Liver (tissue), 9 donors: Measurements from ENCODE around the gene SURF2. TPM values are rescaled to one million over a fixed set of nuclear protein-coding genes. Genes with fewer than 3 reads are reported as not detected.
A peak's percentile ranks its signal among the peaks of the same experiment; 100 is the strongest.
"Not testable (repeated sequence)": the region's sequence is repeated elsewhere in the genome, so short reads cannot be mapped to it uniquely, and the experiment has no call there.

Experiments used
- DNase-seq: peaks from one replicate; pipeline ENCODE4 v3.0.0-alpha.2; 2017; ENCODE audit warnings: low spot score
- H3K27ac ChIP-seq, 2 donors: one replicate each; pipeline ENCODE4 v1.7.0; 2013; ENCODE audit warnings: inconsistent platforms in 2 of 2, low read length in 2 of 2, control low read depth in 1 of 2, low read depth in 1 of 2, mild to moderate bottlenecking in 1 of 2
- H3K27me3 ChIP-seq, 4 donors: one replicate each; pipeline versions ENCODE4 v1.6.1 to v1.7.0; 2013; ENCODE audit warnings: low read length in 3 of 4, inconsistent platforms in 1 of 4, mild to moderate bottlenecking in 1 of 4, moderate library complexity in 1 of 4; ENCODE audit not compliant: control insufficient read depth in 4 of 4, insufficient read depth in 4 of 4
- H3K36me3 ChIP-seq, 4 donors: one replicate each; pipeline versions ENCODE4 v1.6.1 to v1.7.0; 2013; ENCODE audit warnings: low read length in 3 of 4, mild to moderate bottlenecking in 3 of 4, low read depth in 1 of 4, moderate library complexity in 1 of 4; ENCODE audit not compliant: control insufficient read depth in 4 of 4, insufficient read depth in 3 of 4
- H3K4me1 ChIP-seq, 4 donors: one replicate each; pipeline versions ENCODE4 v1.6.1 to v1.7.0; 2013; ENCODE audit warnings: low read length in 3 of 4, mild to moderate bottlenecking in 3 of 4, moderate library complexity in 1 of 4; ENCODE audit not compliant: control insufficient read depth in 4 of 4, insufficient read depth in 4 of 4
- H3K4me3 ChIP-seq, 3 donors: one replicate each; pipeline versions ENCODE4 v1.6.1 to v1.7.0; 2013; ENCODE audit warnings: low read length in 3 of 3, control low read depth in 1 of 3, low read depth in 1 of 3, mild to moderate bottlenecking in 1 of 3
- H3K9ac ChIP-seq, 2 donors: one replicate each; pipeline ENCODE4 v1.7.0; 2013; ENCODE audit warnings: low read length in 2 of 2, mild to moderate bottlenecking in 2 of 2, moderate library complexity in 2 of 2, control low read depth in 1 of 2, low read depth in 1 of 2
- H3K9me3 ChIP-seq, 4 donors: one replicate each; pipeline versions ENCODE4 v1.6.1 to v1.7.0; 2013; ENCODE audit warnings: low read length in 3 of 4; ENCODE audit not compliant: control insufficient read depth in 4 of 4
- EGR1 ChIP-seq, 2 donors: IDR thresholded peaks; 2 replicates each; pipeline ENCODE4 v1.6.1; 2016 to 2018; ENCODE audit warnings: antibody characterized with exemption in 2 of 2, low read depth in 2 of 2
- FOXA1 ChIP-seq: IDR thresholded peaks from 2 replicates; pipeline ENCODE4 v1.6.1; 2016; ENCODE audit warnings: antibody characterized with exemption
- FOXA2 ChIP-seq: IDR thresholded peaks from 2 replicates; pipeline ENCODE4 v1.6.1; 2016; ENCODE audit warnings: antibody characterized with exemption
- GABPA ChIP-seq, 2 donors: IDR thresholded peaks in 1 of 2; conservative IDR thresholded peaks in 1 of 2; 2 replicates each; pipeline ENCODE4 v1.6.1; 2016; ENCODE audit warnings: antibody characterized with exemption in 2 of 2, mild to moderate bottlenecking in 1 of 2, moderate library complexity in 1 of 2
- HNF4A ChIP-seq, 2 donors: conservative IDR thresholded peaks; 2 replicates each; pipeline ENCODE4 v1.6.1; 2016; ENCODE audit warnings: antibody characterized with exemption in 2 of 2, mild to moderate bottlenecking in 2 of 2
- HNF4G ChIP-seq: IDR thresholded peaks from 2 replicates; pipeline ENCODE4 v1.6.1; 2016; ENCODE audit warnings: antibody characterized with exemption
- JUND ChIP-seq, 2 donors: IDR thresholded peaks; 2 replicates each; pipeline ENCODE4 v1.6.1; 2016; ENCODE audit warnings: antibody characterized with exemption in 2 of 2
- NR2F2 ChIP-seq: IDR thresholded peaks from 2 replicates; pipeline ENCODE4 v1.6.1; 2016; ENCODE audit warnings: antibody characterized with exemption
- RAD21 ChIP-seq, 2 donors: IDR thresholded peaks; 2 replicates each; pipeline ENCODE4 v1.6.1; 2016; ENCODE audit warnings: antibody characterized with exemption in 2 of 2, mild to moderate bottlenecking in 2 of 2
- RXRA ChIP-seq, 2 donors: IDR thresholded peaks; 2 replicates each; pipeline ENCODE4 v1.6.1; 2017 to 2018; ENCODE audit warnings: antibody characterized with exemption in 2 of 2, mild to moderate bottlenecking in 1 of 2
- SP1 ChIP-seq: IDR thresholded peaks from 2 replicates; pipeline ENCODE4 v1.6.1; 2018; ENCODE audit warnings: antibody characterized with exemption, mild to moderate bottlenecking
- TAF1 ChIP-seq: conservative IDR thresholded peaks from 2 replicates; pipeline ENCODE4 v1.6.1; 2016; ENCODE audit warnings: antibody characterized with exemption, mild to moderate bottlenecking
- YY1 ChIP-seq: IDR thresholded peaks from 2 replicates; pipeline ENCODE4 v1.6.1; 2016; ENCODE audit warnings: antibody characterized with exemption, mild to moderate bottlenecking
- WGBS: extraction: QIAGEN DNeasy Blood & Tissue Kit; methylation state at CpG from one replicate; pipeline ENCODE4 v1.1.7; 2013; 5-methylcytosine and 5-hydroxymethylcytosine counted together
- polyA plus RNA-seq, 2 donors: library from polyadenylated mRNA; stranded (reverse) in 1 of 2; unstranded in 1 of 2; fragments of 200-250 nt in 1 of 2; fragments of >200 nt in 1 of 2; fragmentation: Nextera tagmentation in 1 of 2; extraction: Ambion mirVana in 1 of 2; gene quantifications; one replicate each; pipeline versions ENCODE4 v1.2.1 to v1.2.3, GENCODE V29; 2013 to 2015
- total RNA-seq, 2 donors: library from RNA; depleted of rRNA; stranded (reverse); fragments of >200 nt; gene quantifications; one replicate each; pipeline ENCODE4 v1.2.3, GENCODE V29; 2014
- TF ChIP-seq, protein P1 (sequence below): IDR thresholded peaks from 2 replicates; pipeline ENCODE4 v1.6.1; 2016; ENCODE audit warnings: antibody characterized with exemption
- TF ChIP-seq, protein P2 (sequence below): fragments of 150-350 bp; IDR thresholded peaks from 2 replicates; pipeline ENCODE4 v1.5.1; 2017; ENCODE audit warnings: improper control_type of control experiment, low read depth, low read length; ENCODE audit not compliant: missing input control
- TF ChIP-seq, protein P3 (sequence below): IDR thresholded peaks from 2 replicates; pipeline ENCODE4 v1.6.1; 2016; ENCODE audit warnings: antibody characterized with exemption
- TF ChIP-seq, protein P4 (sequence below): IDR thresholded peaks from 2 replicates; pipeline ENCODE4 v1.6.1; 2016; ENCODE audit warnings: antibody characterized with exemption, mild to moderate bottlenecking
- TF ChIP-seq, protein P5 (sequence below): IDR thresholded peaks from 2 replicates; pipeline ENCODE4 v1.6.1; 2016; ENCODE audit warnings: antibody characterized with exemption
- donor health status: healthy.
- donor health status: healthy.
- donor health status: healthy.
- donor health status: healthy.
- donor health status: healthy.

Gene SURF2
- total and polyA plus RNA-seq, 4 donors: 6.0 to 15.8 (median 13.7) TPM

DNA sequence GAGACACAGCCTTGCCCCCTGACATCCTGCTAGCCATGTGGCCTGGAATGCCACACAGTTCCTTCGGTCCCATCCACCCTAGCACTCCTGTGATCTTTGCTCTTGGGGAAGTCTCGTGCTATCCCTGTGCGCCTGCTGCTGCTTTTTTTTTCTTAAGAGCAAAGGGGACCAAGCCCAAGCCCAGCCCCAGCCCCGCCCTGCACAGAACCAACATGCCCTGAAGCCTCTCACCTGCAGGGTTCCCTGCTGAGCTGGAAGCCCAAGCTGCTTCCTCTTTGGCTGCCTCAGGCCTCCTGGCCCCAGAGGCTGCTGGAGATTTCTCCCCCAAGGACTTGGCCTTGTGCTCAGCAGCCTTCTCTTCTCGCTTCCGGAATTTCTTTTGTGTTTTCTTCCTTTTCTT, 22.2 kb upstream of the SURF2 start:
- H3K9me3 ChIP-seq: no peaks in the 10 kb centered on the region
- peaks cover 20 to 42% (median 30%) of the 10 kb centered on the region in 4 donors for H3K36me3 ChIP-seq
- TF ChIP-seq JUND (IDR thresholded peaks at IDR 0.05) (no peak), RAD21 (IDR thresholded peaks at IDR 0.05) (no peak), YY1 (no peak)
- H3K27me3 ChIP-seq: no peaks in the 10 kb centered on the region
- WGBS: 87% methylated on average over 6 of the region's 6 CpGs
- H3K4me3 ChIP-seq: no peak overlapping the region
- H3K4me1 ChIP-seq: peaks cover 0 to 26% (median 13%) of the 10 kb centered on the region in 4 donors
- no peak overlapping the region for H3K9ac ChIP-seq
- H3K27ac ChIP-seq: no peak overlapping the region
- no peak for DNase-seq

DNA sequence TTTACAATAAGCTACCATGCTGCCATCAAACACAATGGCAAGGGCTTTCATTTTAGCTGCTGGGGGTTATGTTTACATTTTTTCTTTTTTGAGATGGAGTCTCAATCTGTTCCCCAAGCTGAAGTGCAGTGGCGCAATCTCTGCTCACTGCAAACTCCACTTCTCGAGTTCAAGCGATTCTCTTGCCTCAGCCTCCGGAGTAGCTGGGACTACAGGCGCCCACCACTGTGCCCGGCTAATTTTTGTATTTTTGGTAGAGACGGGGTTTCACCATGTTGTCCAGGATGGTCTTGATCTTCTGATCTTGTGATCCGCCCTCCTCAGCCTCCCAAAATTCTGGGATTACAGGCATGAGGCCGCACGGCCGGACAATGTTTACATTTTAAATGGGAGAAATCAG, 21.5 kb upstream of the SURF2 start:
- Histone ChIP-seq H3K4me3 (peak overlapping the region in 2 of 3 donors; percentile 67 to 85), H3K36me3 (peaks cover 20 to 47% (median 33%) of the 10 kb centered on the region in 4 donors), H3K9ac (peak overlapping the region in 1 of 2 donors; percentile 53), H3K4me1 (peaks cover 0 to 26% (median 13%) of the 10 kb centered on the region in 4 donors)
- not testable (repeated sequence) for H3K27me3 ChIP-seq, H3K9me3 ChIP-seq, DNase-seq, H3K27ac ChIP-seq
- WGBS: 75% methylated on average over 11 of the region's 11 CpGs

DNA sequence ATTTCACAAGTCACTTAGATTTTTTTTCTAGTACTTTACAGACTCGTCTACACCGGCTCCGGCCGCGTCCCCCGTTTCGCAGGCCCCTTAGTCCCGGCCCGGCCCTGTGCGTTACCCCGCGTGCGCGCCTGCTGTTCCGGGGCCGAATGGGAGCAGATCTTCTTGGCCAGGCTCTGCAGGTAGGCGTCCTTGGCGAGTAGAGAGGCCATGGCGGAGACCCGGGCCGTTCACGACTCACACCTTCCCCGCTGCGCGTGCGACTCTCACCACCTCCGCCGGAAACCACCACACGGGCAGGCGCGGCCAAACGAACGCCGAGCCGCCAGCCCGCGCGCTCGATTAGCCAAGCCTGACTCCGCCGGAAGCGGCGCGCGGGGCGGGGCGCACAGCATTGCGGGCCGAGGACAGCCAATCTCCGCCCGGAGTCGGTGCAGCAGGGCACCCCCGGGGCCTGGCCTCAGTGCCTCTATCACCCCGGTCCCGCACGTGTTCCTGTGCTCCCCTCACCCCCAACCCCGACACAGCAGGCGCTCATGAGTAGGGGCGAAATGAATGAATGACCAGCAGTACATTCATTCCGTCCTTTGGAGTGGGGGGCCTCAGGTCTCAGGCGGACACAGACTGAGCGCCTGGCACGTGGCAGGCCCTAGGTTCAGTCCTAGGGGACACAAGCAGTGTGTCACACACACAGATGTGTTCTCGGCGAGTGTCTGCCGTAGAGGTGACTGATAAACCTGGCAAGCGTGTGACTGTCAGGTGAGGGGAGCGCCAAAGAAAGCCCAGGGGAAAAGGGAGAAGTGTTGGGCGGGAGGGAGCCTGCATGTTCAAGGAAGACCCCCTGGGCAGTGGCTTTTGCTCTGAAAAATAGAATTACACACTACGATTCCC, 20.2 kb upstream of the SURF2 start, which contains the start of gene SURF6:
SURF6 (minus strand) TSS at position 265 of the 888 bp plus-strand sequence; CDS start at position 209, 56 bp downstream.
- peak within 1 kb of the TSS; percentile 53 to 72 for H3K9ac ChIP-seq
- no peaks in the 10 kb centered on the region for H3K9me3 ChIP-seq
- peaks cover 0 to 26% (median 15%) of the 10 kb centered on the region in 4 donors for H3K4me1 ChIP-seq
- H3K36me3 ChIP-seq: peaks cover 19 to 45% (median 27%) of the 10 kb centered on the region in 4 donors
- peak within 1 kb of the TSS; percentile 26 to 75 for H3K27ac ChIP-seq
- WGBS: 6% methylated on average over 70 of the region's 70 CpGs
- peak; percentile 92 for DNase-seq
- H3K27me3 ChIP-seq: no peaks in the 10 kb centered on the region
- TF ChIP-seq GABPA (IDR thresholded peaks at IDR 0.05 in 1 of 2, conservative IDR thresholded peaks at IDR 0.05 in 1 of 2): peak; percentile 65 to 94
- peak in 1 of 2 donors; percentile 10 for TF ChIP-seq HNF4A (conservative IDR thresholded peaks at IDR 0.05)
- TF ChIP-seq, protein P1, sequence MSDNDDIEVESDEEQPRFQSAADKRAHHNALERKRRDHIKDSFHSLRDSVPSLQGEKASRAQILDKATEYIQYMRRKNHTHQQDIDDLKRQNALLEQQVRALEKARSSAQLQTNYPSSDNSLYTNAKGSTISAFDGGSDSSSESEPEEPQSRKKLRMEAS: peak; percentile 56
- TF ChIP-seq, protein P2, sequence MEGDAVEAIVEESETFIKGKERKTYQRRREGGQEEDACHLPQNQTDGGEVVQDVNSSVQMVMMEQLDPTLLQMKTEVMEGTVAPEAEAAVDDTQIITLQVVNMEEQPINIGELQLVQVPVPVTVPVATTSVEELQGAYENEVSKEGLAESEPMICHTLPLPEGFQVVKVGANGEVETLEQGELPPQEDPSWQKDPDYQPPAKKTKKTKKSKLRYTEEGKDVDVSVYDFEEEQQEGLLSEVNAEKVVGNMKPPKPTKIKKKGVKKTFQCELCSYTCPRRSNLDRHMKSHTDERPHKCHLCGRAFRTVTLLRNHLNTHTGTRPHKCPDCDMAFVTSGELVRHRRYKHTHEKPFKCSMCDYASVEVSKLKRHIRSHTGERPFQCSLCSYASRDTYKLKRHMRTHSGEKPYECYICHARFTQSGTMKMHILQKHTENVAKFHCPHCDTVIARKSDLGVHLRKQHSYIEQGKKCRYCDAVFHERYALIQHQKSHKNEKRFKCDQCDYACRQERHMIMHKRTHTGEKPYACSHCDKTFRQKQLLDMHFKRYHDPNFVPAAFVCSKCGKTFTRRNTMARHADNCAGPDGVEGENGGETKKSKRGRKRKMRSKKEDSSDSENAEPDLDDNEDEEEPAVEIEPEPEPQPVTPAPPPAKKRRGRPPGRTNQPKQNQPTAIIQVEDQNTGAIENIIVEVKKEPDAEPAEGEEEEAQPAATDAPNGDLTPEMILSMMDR: no peak
- TF ChIP-seq, protein P3, sequence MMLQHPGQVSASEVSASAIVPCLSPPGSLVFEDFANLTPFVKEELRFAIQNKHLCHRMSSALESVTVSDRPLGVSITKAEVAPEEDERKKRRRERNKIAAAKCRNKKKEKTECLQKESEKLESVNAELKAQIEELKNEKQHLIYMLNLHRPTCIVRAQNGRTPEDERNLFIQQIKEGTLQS: no peak
- TF ChIP-seq, protein P4, sequence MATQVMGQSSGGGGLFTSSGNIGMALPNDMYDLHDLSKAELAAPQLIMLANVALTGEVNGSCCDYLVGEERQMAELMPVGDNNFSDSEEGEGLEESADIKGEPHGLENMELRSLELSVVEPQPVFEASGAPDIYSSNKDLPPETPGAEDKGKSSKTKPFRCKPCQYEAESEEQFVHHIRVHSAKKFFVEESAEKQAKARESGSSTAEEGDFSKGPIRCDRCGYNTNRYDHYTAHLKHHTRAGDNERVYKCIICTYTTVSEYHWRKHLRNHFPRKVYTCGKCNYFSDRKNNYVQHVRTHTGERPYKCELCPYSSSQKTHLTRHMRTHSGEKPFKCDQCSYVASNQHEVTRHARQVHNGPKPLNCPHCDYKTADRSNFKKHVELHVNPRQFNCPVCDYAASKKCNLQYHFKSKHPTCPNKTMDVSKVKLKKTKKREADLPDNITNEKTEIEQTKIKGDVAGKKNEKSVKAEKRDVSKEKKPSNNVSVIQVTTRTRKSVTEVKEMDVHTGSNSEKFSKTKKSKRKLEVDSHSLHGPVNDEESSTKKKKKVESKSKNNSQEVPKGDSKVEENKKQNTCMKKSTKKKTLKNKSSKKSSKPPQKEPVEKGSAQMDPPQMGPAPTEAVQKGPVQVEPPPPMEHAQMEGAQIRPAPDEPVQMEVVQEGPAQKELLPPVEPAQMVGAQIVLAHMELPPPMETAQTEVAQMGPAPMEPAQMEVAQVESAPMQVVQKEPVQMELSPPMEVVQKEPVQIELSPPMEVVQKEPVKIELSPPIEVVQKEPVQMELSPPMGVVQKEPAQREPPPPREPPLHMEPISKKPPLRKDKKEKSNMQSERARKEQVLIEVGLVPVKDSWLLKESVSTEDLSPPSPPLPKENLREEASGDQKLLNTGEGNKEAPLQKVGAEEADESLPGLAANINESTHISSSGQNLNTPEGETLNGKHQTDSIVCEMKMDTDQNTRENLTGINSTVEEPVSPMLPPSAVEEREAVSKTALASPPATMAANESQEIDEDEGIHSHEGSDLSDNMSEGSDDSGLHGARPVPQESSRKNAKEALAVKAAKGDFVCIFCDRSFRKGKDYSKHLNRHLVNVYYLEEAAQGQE: no peak
- TF ChIP-seq NR2F2: no peak
- TF ChIP-seq HNF4G: no peak
- peak in 1 of 2 donors; percentile 5 for TF ChIP-seq RXRA (IDR thresholded peaks at IDR 0.05)
- TF ChIP-seq, protein P5, sequence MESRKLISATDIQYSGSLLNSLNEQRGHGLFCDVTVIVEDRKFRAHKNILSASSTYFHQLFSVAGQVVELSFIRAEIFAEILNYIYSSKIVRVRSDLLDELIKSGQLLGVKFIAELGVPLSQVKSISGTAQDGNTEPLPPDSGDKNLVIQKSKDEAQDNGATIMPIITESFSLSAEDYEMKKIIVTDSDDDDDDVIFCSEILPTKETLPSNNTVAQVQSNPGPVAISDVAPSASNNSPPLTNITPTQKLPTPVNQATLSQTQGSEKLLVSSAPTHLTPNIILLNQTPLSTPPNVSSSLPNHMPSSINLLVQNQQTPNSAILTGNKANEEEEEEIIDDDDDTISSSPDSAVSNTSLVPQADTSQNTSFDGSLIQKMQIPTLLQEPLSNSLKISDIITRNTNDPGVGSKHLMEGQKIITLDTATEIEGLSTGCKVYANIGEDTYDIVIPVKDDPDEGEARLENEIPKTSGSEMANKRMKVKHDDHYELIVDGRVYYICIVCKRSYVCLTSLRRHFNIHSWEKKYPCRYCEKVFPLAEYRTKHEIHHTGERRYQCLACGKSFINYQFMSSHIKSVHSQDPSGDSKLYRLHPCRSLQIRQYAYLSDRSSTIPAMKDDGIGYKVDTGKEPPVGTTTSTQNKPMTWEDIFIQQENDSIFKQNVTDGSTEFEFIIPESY: peak; percentile 82
- peak in 1 of 2 donors; percentile 25 for TF ChIP-seq EGR1 (IDR thresholded peaks at IDR 0.05; ENCODE audit: low read depth in 2 of 2)
- TF ChIP-seq SP1: peak; percentile 53
- TF ChIP-seq TAF1: peak; percentile 23
- no peak for TF ChIP-seq JUND (IDR thresholded peaks at IDR 0.05)
- peak; percentile 31 for TF ChIP-seq FOXA2
- TF ChIP-seq FOXA1: peak; percentile 48
- peak in 1 of 2 donors; percentile 51 for TF ChIP-seq RAD21 (IDR thresholded peaks at IDR 0.05)
- TF ChIP-seq YY1: peak; percentile 91
- H3K4me3 ChIP-seq: peak within 1 kb of the TSS; percentile 67 to 85 (median 80)
